ENCODE data around the gene RGL4. TPM values are rescaled to one million over a fixed set of nuclear protein-coding genes. Genes with fewer than 3 reads are reported as not detected.

RGL4 gene
- not detected in 5 replicates for total RNA-seq (2022; extraction: Qiagen RNA extraction; ENCODE audit: low read depth)

GRCh38 chr22:23690713-23691112 lies at the start of gene RGL4:
Gene RGL4 (plus strand): TSS chr22:23691013. CDS start chr22:23692031, 1,018 bp downstream.

Other genes with a start within 250 kb of the RGL4 start
- not detected in 5 replicates for gene IGLL1, start 110.7 kb upstream of the RGL4 start, total RNA-seq (2022; extraction: Qiagen RNA extraction; ENCODE audit: low read depth)
- not detected in 5 replicates for gene DRICH1, start 58.7 kb upstream of the RGL4 start, total RNA-seq (2022; extraction: Qiagen RNA extraction; ENCODE audit: low read depth)
- gene ZNF70, start 60.1 kb downstream of the RGL4 start, total RNA-seq (2022; extraction: Qiagen RNA extraction; ENCODE audit: low read depth), result 0.78 to 1.0 TPM (median 1.0 TPM) in 5 replicates
- 0.55 to 1.1 TPM (median 0.92 TPM) in 4 of 5 replicates, not detected in the other for gene VPREB3, start 63.4 kb downstream of the RGL4 start, total RNA-seq (2022; extraction: Qiagen RNA extraction; ENCODE audit: low read depth)
- not detected in 5 replicates for gene C22orf15, start 72.0 kb downstream of the RGL4 start, total RNA-seq (2022; extraction: Qiagen RNA extraction; ENCODE audit: low read depth)
- gene CHCHD10, start 77.0 kb downstream of the RGL4 start, total RNA-seq (2022; extraction: Qiagen RNA extraction; ENCODE audit: low read depth), result 88.8 to 228 TPM (median 169 TPM) in 5 replicates
- gene MMP11, start 81.8 kb downstream of the RGL4 start, total RNA-seq (2022; extraction: Qiagen RNA extraction; ENCODE audit: low read depth), result 0.17 to 0.42 TPM (median 0.33 TPM) in 4 of 5 replicates, not detected in the other
- 48.8 to 55.1 TPM (median 51.6 TPM) in 5 replicates for gene SMARCB1, start 96.0 kb downstream of the RGL4 start, total RNA-seq (2022; extraction: Qiagen RNA extraction; ENCODE audit: low read depth)
- gene DERL3, start 148.0 kb downstream of the RGL4 start, total RNA-seq (2022; extraction: Qiagen RNA extraction; ENCODE audit: low read depth), result 0.36 to 1.3 TPM (median 0.61 TPM) in 5 replicates
- gene SLC2A11, start 166.9 kb downstream of the RGL4 start, total RNA-seq (2022; extraction: Qiagen RNA extraction; ENCODE audit: low read depth), result 8.1 to 10.9 TPM (median 9.4 TPM) in 5 replicates
- 493 to 992 TPM (median 944 TPM) in 5 replicates for gene MIF, start 203.4 kb downstream of the RGL4 start, total RNA-seq (2022; extraction: Qiagen RNA extraction; ENCODE audit: low read depth)

All from A549 treated with RU486 at 1 μM for 4 hours (cell line).